Naive B cell (primary cell): ENCODE measurements around the gene RITA1. TPM values are rescaled to one million over a fixed set of nuclear protein-coding genes. Genes with fewer than 3 reads are reported as not detected.

ENCODE experiments used
- ATAC-seq, 2 donors: fragments of 150-1000 bp; cut with Tn5 transposase; 2 replicates each; pipeline ENCODE4 v1.10.0; 2021; ENCODE audit warnings: low read depth in 2 of 2, mild to moderate bottlenecking in 2 of 2, moderate library complexity in 2 of 2
- DNase-seq: peaks from one replicate; pipeline ENCODE4 v3.0.0; 2022
- H3K27ac Mint-ChIP-seq, 6 donors: one replicate each; pipeline ENCODE4 v1.8.0; 2020 to 2022; ENCODE audit warnings: mild to moderate bottlenecking in 6 of 6, mixed read lengths in 6 of 6, moderate library complexity in 5 of 6, inconsistent platforms in 2 of 6
- H3K27me3 Mint-ChIP-seq, 3 donors: one replicate each; pipeline ENCODE4 v1.8.0; 2021 to 2022; ENCODE audit warnings: mixed read lengths in 3 of 3, mild to moderate bottlenecking in 1 of 3
- H3K36me3 Mint-ChIP-seq, 2 donors: one replicate each; pipeline ENCODE4 v1.8.0; 2020 to 2022; ENCODE audit warnings: mixed read lengths in 2 of 2, inconsistent platforms in 1 of 2, mild to moderate bottlenecking in 1 of 2
- H3K4me1 Mint-ChIP-seq, 3 donors: one replicate each; pipeline ENCODE4 v1.8.0; 2020 to 2022; ENCODE audit warnings: mixed read lengths in 3 of 3, inconsistent platforms in 1 of 3, mild to moderate bottlenecking in 1 of 3, moderate library complexity in 1 of 3
- H3K4me3 Mint-ChIP-seq, 8 donors: one replicate each; pipeline ENCODE4 v1.8.0; 2020 to 2022; ENCODE audit warnings: mild to moderate bottlenecking in 8 of 8, mixed read lengths in 8 of 8, moderate library complexity in 8 of 8, inconsistent platforms in 2 of 8
- H3K9me3 Mint-ChIP-seq, 7 donors: one replicate each; pipeline ENCODE4 v1.8.0; 2020 to 2022; ENCODE audit warnings: mixed read lengths in 7 of 7, mild to moderate bottlenecking in 5 of 7, inconsistent platforms in 2 of 7, moderate library complexity in 1 of 7
- polyA plus RNA-seq, 6 donors: library from polyadenylated mRNA; unstranded; fragments of 300-500 nt; fragmentation: Illumina TruSeq; gene quantifications; one replicate each; pipeline ENCODE4 v1.2.3, GENCODE V29; 2021; ENCODE audit warnings: low read depth in 6 of 6

RITA1 gene
- polyA plus RNA-seq, 6 donors from 2014 or later: 21.0 to 31.9 (median 24.1) TPM

DNA sequence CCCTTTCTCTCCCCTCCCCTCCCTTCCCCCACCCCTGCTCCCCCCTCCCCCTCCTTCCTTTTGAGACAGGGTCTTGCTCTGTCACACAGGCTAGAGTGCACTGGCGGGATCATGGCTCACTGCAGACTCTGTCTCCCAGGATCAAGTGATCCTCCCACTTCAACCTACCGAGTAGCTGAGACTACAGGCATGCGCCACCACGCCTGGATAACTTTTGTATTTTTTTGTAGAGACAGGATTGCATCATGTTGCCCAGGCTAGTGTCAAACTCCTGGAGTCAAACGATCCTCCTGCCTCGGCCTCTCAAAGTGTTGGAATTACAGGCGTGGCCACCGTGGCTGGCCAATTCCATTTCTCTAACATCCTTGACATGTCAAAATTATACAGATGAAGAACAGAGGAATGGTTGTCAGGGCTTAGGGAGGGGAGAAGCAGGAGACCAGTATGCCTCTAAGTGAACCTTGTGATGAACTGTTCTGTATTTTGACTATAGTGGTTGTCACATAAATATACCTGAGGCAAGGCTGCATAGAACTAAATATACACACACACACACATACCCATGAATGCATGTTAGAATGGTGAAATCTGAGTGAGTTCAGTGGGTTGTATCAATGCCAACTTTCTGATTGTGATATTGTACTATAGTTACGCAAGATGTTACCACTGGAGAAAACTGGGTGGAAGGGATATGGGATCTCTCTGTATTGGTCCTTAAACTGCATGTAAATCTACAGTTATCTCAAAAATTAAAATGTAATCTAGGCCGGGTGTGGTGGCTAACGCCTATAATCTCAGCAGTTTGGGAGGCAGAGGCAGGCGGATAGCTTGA, 39.6 kb upstream of the RITA1 start:
- H3K27ac Mint-ChIP-seq: peak overlapping the region in 1 of 6 donors; percentile 13
- H3K27me3 Mint-ChIP-seq: no peaks in the 10 kb centered on the region
- H3K9me3 Mint-ChIP-seq: peaks cover 0 to 8% (median 3%) of the 10 kb centered on the region in 7 donors
- peaks cover 10 to 20% (median 15%) of the 10 kb centered on the region in 3 donors for H3K4me1 Mint-ChIP-seq
- DNase-seq: no peak
- no peak for ATAC-seq
- no peak overlapping the region for H3K4me3 Mint-ChIP-seq
- no peaks in the 10 kb centered on the region for H3K36me3 Mint-ChIP-seq

- H3K27ac Mint-ChIP-seq: no peak overlapping the region
- H3K4me1 Mint-ChIP-seq: peaks cover 10 to 15% (median 15%) of the 10 kb centered on the region in 3 donors
Observed at GRCh38 chr12:113146999-113147398, 38.5 kb upstream of the RITA1 start.

DNA sequence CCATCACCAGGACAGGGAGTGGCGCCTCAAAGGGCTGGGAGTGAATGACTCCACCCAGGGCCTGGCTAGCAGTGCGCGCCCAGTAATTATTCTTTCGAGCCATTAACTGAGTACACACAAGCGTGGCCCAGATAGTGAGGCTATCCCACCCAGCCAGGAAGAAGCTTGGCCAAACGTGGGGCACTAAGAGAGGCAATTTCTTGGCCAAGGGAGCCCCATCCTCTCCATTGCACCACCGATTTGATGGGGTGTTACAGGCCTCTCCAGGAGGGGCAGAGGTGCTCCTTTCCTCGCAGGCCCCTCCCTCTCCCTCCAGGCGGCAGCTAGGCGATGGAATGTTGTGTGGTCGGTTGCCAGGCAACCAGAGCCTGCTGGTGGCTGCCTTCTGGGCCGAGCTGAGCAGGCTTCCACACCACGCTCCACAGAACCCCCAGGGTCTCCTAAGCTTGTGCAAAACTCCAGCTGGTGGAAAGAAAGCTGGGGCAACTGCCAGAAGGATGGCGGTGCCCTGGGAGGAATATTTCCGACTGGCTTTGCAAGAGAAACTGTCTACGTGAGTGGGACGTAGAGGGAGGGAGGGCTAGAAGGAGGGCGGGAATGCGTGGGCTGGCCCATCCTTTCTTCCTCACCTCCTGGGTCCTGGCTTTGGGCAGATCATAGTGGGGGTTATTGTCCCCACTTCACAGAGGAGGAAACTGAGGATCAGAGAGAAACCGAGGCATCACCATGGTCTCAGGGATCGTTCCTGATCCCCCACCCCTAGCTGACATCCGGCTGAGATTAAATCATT, 36.0 kb upstream of the RITA1 start, which contains the start of gene CFAP73:
CFAP73 (plus strand) TSS at position 364 of the 790 bp plus-strand sequence; CDS start at position 498, 134 bp downstream.
- no peak for DNase-seq
- no peaks in the 10 kb centered on the region for H3K36me3 Mint-ChIP-seq
- H3K27ac Mint-ChIP-seq: peak within 1 kb of the TSS in 3 of 6 donors; percentile 26 to 78 (median 62)
- no peak for ATAC-seq
- H3K4me1 Mint-ChIP-seq: peaks cover 7 to 17% (median 17%) of the 10 kb centered on the region in 3 donors
- H3K27me3 Mint-ChIP-seq: no peaks in the 10 kb centered on the region
- H3K4me3 Mint-ChIP-seq: peak within 1 kb of the TSS in 1 of 8 donors; percentile 15
- peaks cover 0 to 8% (median 3%) of the 10 kb centered on the region in 7 donors for H3K9me3 Mint-ChIP-seq

More at GRCh38 chr12:113146999-113147398, 38.5 kb upstream of the RITA1 start:
- ATAC-seq: no peak
- Mint-ChIP-seq H3K4me3 (no peak overlapping the region), H3K9me3 (peaks cover 0 to 8% (median 3%) of the 10 kb centered on the region in 7 donors), H3K27me3 (no peaks in the 10 kb centered on the region), H3K36me3 (no peaks in the 10 kb centered on the region)
- DNase-seq: no peak

DNA sequence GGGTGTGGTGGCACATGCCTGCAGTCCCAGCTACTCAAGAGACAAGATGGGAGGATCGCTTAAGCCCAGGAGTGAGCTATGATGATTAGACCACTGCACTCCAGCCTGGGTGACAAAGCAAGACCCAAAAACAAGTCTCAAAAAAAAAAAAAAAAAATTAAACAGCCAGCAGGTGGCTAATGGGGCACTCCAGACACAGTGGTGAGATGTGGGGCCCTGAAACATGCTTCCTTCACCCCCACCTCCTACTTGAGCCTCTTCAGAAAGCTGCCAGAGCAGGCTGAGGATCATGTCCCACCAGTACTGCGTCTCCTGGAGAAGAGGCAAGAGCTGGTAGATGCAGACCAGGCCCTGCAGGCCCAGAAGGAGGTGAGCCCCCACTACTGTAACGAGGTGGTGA, 33.9 kb upstream of the RITA1 start:
- DNase-seq: no peak
- Mint-ChIP-seq H3K27me3 (no peaks in the 10 kb centered on the region), H3K9me3 (peaks cover 0 to 8% (median 3%) of the 10 kb centered on the region in 7 donors), H3K4me1 (peaks cover 7 to 21% (median 17%) of the 10 kb centered on the region in 3 donors), H3K36me3 (no peaks in the 10 kb centered on the region), H3K4me3 (peak overlapping the region in 6 of 8 donors; percentile 57 to 89 (median 86)), H3K27ac (peak overlapping the region in 2 of 6 donors; percentile 60 to 86)
- no peak for ATAC-seq

DNA sequence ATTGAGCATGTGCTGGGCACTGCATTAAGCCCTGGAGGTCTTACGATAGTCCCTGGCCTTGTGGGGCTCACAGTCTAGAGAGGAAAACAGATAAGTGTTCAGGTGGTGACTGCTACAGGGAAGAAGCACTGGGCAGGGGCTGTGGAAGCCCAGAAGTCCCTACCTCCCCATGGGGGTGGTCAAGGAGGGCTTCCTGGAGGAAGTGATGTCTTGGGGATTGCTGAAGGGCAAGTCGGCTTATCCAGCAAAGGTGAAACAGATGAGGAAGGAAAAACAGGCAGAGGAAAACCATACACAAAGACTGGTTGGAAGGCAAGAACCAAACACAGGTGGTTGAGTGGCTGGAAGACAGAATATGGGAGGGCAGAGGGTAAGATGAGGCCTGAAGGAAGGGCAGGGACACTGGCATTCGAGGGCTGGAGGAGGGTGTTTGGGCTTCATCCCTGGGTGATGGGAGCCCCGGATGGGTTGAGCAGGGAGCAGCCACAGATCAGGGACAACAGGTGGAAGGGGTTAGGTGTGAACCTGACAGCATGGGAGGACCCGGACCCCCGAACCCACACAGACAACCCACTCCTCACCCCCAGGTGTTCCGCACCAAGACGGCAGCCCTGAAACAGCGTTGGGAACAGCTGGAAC, 33.2 kb upstream of the RITA1 start:
- DNase-seq (no peak), ATAC-seq (no peak)
- Mint-ChIP-seq H3K36me3 (peaks cover 0 to 6% of the 10 kb centered on the region in 2 donors), H3K4me3 (peak overlapping the region; percentile 57 to 89 (median 86)), H3K27ac (peak overlapping the region in 4 of 6 donors; percentile 2 to 95 (median 72)), H3K27me3 (no peaks in the 10 kb centered on the region), H3K4me1 (peaks cover 7 to 25% (median 17%) of the 10 kb centered on the region in 3 donors), H3K9me3 (peaks cover 0 to 4% (median 2%) of the 10 kb centered on the region in 7 donors)

DNA sequence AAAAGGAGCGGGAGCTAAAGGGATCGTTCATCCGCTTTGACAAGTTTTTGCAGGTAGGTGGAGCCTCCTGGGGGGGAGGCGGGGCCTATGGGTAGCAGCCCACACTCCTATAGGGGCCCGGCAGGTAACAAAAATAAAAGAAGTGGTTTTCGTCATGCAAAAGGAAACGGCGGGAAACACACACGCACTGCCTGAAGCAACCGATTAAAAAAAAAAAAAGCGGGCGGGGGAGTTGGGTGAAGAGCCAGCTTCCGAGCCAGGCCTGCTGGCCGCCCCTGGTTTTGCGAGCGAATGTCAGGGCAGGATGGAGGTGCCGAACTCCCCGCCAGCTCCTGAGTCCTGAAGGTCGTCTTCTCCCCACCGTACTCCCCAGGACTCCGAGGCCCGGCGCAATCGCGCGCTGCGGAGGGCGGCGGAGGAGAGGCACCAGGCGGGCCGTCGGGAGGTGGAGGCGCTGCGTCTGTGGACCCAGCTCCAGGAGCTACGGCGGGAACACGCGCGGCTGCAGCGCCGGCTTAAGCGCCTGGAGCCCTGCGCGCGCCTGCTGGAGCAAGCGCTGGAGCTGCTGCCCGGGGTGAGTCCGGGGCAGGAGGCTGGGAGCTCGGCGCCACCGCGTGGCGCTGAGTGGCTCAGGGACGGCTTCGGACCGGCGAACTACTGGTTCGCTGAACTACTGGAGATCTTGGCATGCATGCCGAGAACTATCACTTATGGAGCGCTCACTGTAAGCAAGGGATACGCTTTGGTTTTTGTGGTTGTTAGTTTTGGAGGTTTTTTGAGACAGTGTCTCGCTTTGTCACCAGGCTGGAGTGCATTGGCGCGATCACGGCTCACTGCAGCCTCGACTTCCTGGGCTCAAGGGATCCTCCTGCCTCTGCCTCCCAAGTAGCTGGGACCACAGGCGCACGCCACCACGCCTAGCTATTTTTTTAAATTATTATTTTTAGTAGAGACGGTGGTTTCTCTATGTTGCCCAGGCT, 32.4 kb upstream of the RITA1 start:
- Mint-ChIP-seq H3K36me3 (peaks cover 0 to 10% of the 10 kb centered on the region in 2 donors), H3K4me3 (peak overlapping the region; percentile 57 to 89 (median 86)), H3K27ac (peak overlapping the region in 5 of 6 donors; percentile 11 to 89 (median 81)), H3K9me3 (no peaks in the 10 kb centered on the region), H3K4me1 (peaks cover 7 to 26% (median 17%) of the 10 kb centered on the region in 3 donors), H3K27me3 (no peaks in the 10 kb centered on the region)
- peak; percentile 81 to 83 for ATAC-seq
- peak; percentile 56 for DNase-seq

DNA sequence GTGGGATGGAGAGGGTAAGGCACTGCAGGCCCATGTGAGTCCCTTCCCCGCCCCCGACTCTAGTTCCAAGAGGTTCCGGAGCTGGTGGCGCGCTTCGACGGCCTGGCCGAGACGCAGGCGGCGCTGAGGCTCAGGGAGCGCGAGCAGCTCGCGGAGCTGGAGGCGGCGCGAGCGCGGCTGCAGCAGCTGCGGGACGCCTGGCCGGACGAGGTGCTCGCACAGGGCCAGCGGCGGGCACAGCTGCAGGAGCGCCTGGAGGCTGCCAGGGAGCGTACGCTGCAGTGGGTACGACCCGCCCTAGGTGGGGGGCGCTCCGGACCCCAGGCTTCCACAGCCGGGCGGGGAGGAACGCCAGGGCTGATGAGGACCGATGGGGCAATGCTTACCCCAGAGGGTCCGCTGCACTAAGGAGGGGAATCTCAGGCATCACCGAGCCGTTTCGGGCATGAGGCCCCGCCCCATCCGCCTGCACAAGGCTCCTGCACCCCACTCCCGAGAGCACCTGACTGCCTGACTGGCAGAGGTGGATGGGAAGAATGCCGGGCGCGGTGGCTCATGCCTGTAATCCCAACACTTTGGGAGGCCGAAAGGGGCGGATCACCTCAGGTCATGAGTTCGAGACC, 31.1 kb upstream of the RITA1 start:
- Mint-ChIP-seq H3K4me1 (peaks cover 7 to 26% (median 17%) of the 10 kb centered on the region in 3 donors), H3K9me3 (no peaks in the 10 kb centered on the region), H3K36me3 (peaks cover 0 to 15% of the 10 kb centered on the region in 2 donors), H3K27ac (no peak overlapping the region), H3K4me3 (peak overlapping the region; percentile 52 to 88 (median 82)), H3K27me3 (no peaks in the 10 kb centered on the region)
- ATAC-seq: peak; percentile 11 to 19
- no peak for DNase-seq

DNA sequence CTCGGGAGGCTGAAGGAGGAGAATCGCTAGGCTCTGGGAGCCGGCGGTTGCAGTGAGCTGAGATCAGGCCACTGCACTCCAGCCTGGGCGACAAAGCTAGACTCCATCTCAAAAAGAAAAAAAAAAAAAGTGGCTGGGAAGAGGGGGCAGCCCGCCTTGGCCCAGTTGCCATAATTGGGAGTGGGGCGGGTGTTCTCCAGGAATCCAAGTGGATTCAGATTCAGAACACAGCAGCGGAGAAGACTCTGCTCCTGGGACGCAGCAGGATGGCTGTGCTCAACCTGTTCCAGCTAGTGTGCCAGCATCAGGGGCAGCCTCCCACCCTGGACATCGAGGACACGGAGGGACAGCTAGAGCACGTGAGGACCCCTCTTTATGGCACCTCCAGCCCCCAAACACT, 30.5 kb upstream of the RITA1 start:
- DNase-seq (no peak), ATAC-seq (no peak)
- peaks cover 0 to 19% of the 10 kb centered on the region in 2 donors for H3K36me3 Mint-ChIP-seq
- no peaks in the 10 kb centered on the region for H3K27me3 Mint-ChIP-seq
- H3K4me3 Mint-ChIP-seq: peak overlapping the region in 5 of 8 donors; percentile 12 to 57 (median 38)
- peak overlapping the region in 2 of 6 donors; percentile 21 to 63 for H3K27ac Mint-ChIP-seq
- peaks cover 7 to 26% (median 17%) of the 10 kb centered on the region in 3 donors for H3K4me1 Mint-ChIP-seq
- H3K9me3 Mint-ChIP-seq: no peaks in the 10 kb centered on the region

DNA sequence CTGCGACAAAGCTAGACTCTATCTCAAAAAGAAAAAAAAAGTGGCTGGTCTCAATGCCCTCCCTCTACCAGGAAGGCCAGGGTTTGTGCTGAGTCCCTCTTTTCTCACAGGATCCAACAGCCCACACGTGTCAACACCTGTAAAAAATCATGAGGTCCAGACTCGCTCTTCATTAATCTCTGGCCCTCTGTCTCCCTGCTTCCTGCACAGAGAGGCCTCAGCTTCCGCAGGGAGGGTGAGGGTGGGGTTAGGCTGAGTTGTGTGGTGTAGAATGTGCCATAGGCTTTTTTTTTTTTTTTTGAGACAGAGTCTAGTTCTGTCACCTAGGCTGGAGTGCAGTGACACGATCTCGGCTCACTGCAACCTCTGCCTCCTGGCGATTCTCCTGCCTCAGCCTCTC, 29.9 kb upstream of the RITA1 start:
- Mint-ChIP-seq H3K4me1 (peaks cover 10 to 26% (median 17%) of the 10 kb centered on the region in 3 donors), H3K9me3 (no peaks in the 10 kb centered on the region), H3K4me3 (peak overlapping the region in 5 of 8 donors; percentile 12 to 67 (median 38)), H3K36me3 (peaks cover 0 to 22% of the 10 kb centered on the region in 2 donors), H3K27me3 (no peaks in the 10 kb centered on the region), H3K27ac (peak overlapping the region in 2 of 6 donors; percentile 21 to 63)
- ATAC-seq: no peak
- no peak for DNase-seq

- peaks cover 9 to 22% (median 12%) of the 10 kb centered on the region in 3 donors for H3K4me1 Mint-ChIP-seq
- no peak for DNase-seq
- H3K4me3 Mint-ChIP-seq: peak overlapping the region in 1 of 8 donors; percentile 64
- H3K9me3 Mint-ChIP-seq: no peaks in the 10 kb centered on the region
- H3K27me3 Mint-ChIP-seq: no peaks in the 10 kb centered on the region
- peak overlapping the region in 3 of 6 donors; percentile 35 to 65 (median 55) for H3K27ac Mint-ChIP-seq
- peaks cover 0 to 39% of the 10 kb centered on the region in 2 donors for H3K36me3 Mint-ChIP-seq
- no peak for ATAC-seq
Observed at GRCh38 chr12:113157218-113157859, 28.2 kb upstream of the RITA1 start.
